ENCODE data around the gene SLC16A3. TPM values are rescaled to one million over a fixed set of nuclear protein-coding genes. Genes with fewer than 3 reads are reported as not detected.
"Not testable (repeated sequence)": the region's sequence is repeated elsewhere in the genome, so short reads cannot be mapped to it uniquely, and the experiment has no call there.

The SLC16A3 gene
- total RNA-seq, result 10 to 100 TPM; 53.7 to 65.6 TPM
- long read RNA-seq, donor 1, partial matches to known transcripts, result 0 of 9 reads
- long read RNA-seq, donor 1, other reads (novel, unspliced or antisense), result 4 of 9 reads
- long read RNA-seq, donor 2, full-length matches to known transcripts, result 24 of 32 reads
- long read RNA-seq, donor 2, partial matches to known transcripts, result 6 of 32 reads
- long read RNA-seq, donor 2, other reads (novel, unspliced or antisense), result 2 of 32 reads

GRCh38 chr17:82228842-82229697 lies at the start of gene SLC16A3:
SLC16A3 (plus strand) TSS chr17:82229042; CDS start chr17:82236009, 6,967 bp downstream.
- peak; percentile 94 for DNase-seq (ENCODE audit: low spot score)
- intact Hi-C loops (cut with DNase I), result no loop called here

- intact Hi-C loops (cut with DNase I), result no loop called here
- DNase-seq (ENCODE audit: low spot score), result no peak
These were observed 49.4 kb upstream of the SLC16A3 start for GRCh38 chr17:82179412-82179811.

- intact Hi-C loops (cut with DNase I), result no loop called here
- no peak for DNase-seq (ENCODE audit: low spot score)
These were observed 48.8 kb upstream of the SLC16A3 start for GRCh38 chr17:82179946-82180475.

DNA sequence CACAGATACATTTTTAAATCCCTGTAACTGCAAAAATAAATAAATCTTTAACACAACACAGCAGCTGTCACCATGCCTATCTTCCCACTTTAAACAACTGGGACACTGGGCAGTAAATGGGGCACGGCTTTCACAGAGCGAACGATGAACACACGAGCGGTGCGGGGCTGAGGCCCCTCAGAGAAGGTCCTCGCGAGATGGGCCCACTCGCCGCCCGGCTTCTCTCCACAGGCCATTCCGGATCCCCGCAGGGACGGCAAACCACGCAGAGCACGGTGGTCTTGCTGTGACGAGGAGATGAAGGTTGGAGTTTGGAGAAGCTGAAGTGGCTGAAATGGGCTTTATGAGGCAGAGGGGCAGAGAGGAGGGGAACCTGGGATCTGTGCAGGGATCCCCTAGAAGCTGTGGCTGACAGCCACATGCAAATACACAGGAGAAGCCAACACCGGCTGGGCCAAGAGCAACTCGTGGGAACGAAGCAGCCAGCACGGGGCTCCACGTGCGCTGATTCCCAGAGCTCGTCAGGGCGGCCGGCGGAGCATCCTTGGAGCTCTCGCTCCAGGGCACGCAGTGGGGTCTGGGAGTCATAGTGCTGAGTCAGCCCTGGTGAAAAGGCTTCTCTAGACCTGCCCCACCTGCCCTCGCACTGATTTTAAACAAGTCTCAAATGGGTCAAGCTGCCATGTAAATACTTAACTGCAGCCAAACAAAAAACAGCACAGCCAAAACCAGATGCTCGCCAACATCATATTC lies 47.9 kb upstream of the SLC16A3 start:
- intact Hi-C loops (cut with DNase I), result no loop called here
- DNase-seq (ENCODE audit: low spot score), result no peak

GRCh38 chr17:82184761-82185160 lies 44.1 kb upstream of the SLC16A3 start:
- intact Hi-C loops (cut with DNase I), result no loop called here
- DNase-seq (ENCODE audit: low spot score), result no peak

DNA sequence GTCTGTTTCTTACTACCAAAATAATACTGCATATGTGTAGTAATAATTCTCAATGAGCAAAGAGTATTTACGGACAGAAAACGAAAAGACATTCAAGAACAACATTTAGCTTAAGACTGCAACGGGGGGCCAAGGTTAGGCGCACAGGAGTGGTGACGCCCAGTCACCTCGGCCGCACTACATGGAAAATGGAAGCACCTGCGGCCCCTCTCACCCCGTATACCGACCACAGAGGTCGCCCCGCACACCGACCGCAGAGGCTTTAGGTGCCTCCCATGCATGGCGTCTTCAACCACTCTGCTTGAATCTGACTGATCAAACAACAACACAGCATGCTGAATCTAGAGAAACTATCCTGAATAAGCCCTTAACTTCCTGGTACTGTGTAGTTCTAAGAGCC lies 42.6 kb upstream of the SLC16A3 start:
- no peak for DNase-seq (ENCODE audit: low spot score)
- intact Hi-C loops (cut with DNase I), result no loop called here

- intact Hi-C loops (cut with DNase I), result no loop called here
- DNase-seq (ENCODE audit: low spot score), result no peak
These were observed 41.3 kb upstream of the SLC16A3 start for GRCh38 chr17:82187500-82187899.

GRCh38 chr17:82188001-82188961 lies 40.6 kb upstream of the SLC16A3 start:
- intact Hi-C loops (cut with DNase I), result no loop called here
- DNase-seq (ENCODE audit: low spot score), result no peak

- intact Hi-C loops (cut with DNase I); DNase-seq (ENCODE audit: low spot score): not testable (repeated sequence)
These were observed 35.8 kb upstream of the SLC16A3 start for GRCh38 chr17:82193050-82193449.

- no peak for DNase-seq (ENCODE audit: low spot score)
- intact Hi-C loops (cut with DNase I), result no loop called here
These were observed 35.2 kb upstream of the SLC16A3 start for GRCh38 chr17:82193520-82194220.

- no peak for DNase-seq (ENCODE audit: low spot score)
These were observed 34.1 kb upstream of the SLC16A3 start for GRCh38 chr17:82194765-82195164.

DNA sequence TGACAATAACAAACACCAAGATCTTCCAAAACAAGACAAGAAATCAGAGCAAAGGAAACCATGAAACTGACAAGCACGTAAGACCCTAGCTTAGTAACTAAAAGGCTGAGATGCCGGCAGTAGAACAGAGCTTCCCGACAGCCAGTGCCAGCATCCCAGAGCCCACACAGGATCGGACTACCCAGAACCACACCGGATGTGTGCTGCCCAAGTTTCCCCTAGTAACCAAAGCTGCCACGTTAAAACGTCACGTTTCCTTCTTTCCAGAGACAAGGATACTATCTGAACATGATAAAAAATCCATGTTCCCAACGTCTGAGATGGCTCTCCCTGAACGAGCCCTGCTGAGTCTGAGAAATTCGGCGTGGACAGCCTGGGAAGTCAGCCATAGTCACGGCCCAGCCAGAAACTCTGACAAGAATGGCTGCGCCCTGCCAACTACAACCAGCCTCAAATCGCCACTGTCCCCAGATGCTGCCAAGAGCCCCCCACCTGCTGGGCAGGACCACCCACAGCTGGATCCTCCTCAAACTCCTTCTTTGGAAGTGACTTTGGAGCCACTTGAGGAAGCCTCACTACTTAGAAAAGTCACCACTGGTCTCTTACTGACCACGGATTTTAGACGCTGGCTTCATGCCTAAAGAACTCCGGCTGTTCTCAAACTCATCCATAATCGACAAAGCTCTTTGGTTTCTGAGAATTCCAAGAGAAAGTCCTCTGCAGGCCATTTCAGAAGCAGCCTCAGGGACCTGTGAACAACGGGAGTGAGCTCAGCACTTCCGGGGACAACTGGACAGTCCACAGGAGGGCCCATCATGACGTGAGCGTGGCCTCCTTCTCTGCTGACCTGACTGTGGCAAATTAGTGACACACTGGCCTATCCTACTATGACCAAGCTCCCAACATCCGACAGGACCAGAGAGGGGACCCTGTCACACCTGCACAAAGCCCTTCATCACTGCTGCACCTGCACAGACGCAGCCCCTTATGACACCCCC lies 32.9 kb upstream of the SLC16A3 start:
- intact Hi-C loops (cut with DNase I), result no loop called here
- no peak for DNase-seq (ENCODE audit: low spot score)

More at GRCh38 chr17:82194765-82195164, 34.1 kb upstream of the SLC16A3 start:
- intact Hi-C loops (cut with DNase I), result no loop called here

- intact Hi-C loops (cut with DNase I), result no loop called here
- no peak for DNase-seq (ENCODE audit: low spot score)
These were observed 30.8 kb upstream of the SLC16A3 start for GRCh38 chr17:82198092-82198491.

GRCh38 chr17:82199496-82199895 lies 29.3 kb upstream of the SLC16A3 start:
- intact Hi-C loops (cut with DNase I), result no loop called here
- no peak for DNase-seq (ENCODE audit: low spot score)

DNA sequence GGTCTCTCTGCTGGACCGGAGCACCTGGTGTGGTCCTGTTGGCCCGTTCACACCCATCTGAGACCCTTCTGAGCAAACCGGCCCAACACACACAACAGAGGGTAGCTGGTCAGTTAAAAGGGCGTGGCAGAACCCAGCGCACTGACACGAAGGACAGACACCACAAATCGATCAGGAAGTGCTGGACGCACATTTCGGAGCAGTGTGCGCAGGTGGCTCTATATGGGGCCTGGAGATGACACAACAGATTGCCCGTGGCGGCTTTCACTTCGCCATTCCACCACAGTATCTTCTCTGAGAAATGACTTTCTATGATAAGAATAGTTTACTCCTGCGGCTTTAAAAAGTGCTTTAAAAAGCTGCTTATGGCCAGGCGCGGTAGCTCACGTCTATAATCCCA lies 28.7 kb upstream of the SLC16A3 start:
- intact Hi-C loops (cut with DNase I), result loop anchor here (10.0 kb wide), 1 partner anchor 125 kb away; no protein-coding TSS in a partner anchor
- no peak for DNase-seq (ENCODE audit: low spot score)

DNA sequence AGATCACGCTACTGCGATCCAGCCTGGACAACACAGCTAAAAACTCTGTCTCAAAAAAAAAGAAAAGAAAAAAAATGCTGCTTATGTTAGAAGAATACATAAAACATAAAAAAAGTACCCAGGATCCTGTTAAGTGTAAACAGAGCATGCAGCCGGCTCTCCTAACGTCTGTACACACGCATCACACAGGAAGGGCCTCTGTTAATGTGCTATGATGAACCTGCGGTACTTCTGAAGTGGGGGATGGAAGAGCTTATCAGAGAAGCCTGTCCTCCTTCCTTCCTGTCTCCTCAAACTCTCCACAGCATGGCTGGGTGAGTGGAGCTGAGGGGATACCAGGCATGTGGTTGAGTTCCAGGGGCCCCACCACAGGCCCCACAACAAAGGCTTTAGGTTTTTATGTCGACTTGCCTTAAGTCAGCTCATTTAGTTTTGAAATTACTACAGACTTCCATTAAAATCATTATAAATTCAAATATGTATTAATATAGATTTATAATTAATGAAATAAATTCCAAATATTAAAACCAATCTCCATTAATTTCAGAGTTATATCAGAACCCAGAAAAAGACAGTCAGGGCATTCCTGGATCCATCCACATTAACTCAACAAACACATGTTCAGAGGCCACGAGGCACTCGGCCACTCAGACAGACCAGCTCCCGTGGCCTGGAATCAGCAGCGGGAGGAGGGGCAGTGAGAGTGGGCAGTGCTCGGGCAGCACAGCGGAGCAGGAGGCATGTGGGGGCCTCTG lies 27.9 kb upstream of the SLC16A3 start:
- DNase-seq (ENCODE audit: low spot score), result no peak
- intact Hi-C loops (cut with DNase I), result loop anchor here (10.0 kb wide), 1 partner anchor 124 kb away; no protein-coding TSS in a partner anchor

All from posterior vena cava (tissue), 2 donors.